Smooth muscle cell (in vitro differentiated cells): Measurements from ENCODE around the gene IGFALS. TPM values are rescaled to one million over a fixed set of nuclear protein-coding genes. Genes with fewer than 3 reads are reported as not detected.
"Not testable (repeated sequence)": the region's sequence is repeated elsewhere in the genome, so short reads cannot be mapped to it uniquely, and the experiment has no call there.

Source experiments
- DNase-seq: peaks from one replicate; lab custom pipeline; 2025; ENCODE audit not compliant: unreplicated experiment; lab: John Stamatoyannopoulos, UW
- H2AFZ ChIP-seq: fragments of 200-600 bp; sonication (generic); 2 replicates; pipeline ENCODE4 v1.6.0; 2016; ENCODE audit warnings: antibody characterized with exemption, low read depth, mild to moderate bottlenecking
- H3F3A ChIP-seq: fragments of 200-600 bp; sonication (generic); 2 replicates; pipeline ENCODE4 v1.6.0; 2017; ENCODE audit warnings: antibody characterized with exemption, low read depth
- H3K27ac ChIP-seq: fragments of 200-600 bp; sonication (generic); 2 replicates; pipeline ENCODE4 v1.5.1; 2016; ENCODE audit warnings: low read depth, mild to moderate bottlenecking
- H3K27me3 ChIP-seq: fragments of 200-600 bp; sonication (generic); 2 replicates; pipeline ENCODE4 v1.6.1; 2016; ENCODE audit warnings: low read depth, mild to moderate bottlenecking
- H3K36me3 ChIP-seq: fragments of 200-600 bp; sonication (generic); 2 replicates; pipeline ENCODE4 v1.5.1; 2016; ENCODE audit warnings: low read depth
- H3K4me1 ChIP-seq: fragments of 200-600 bp; sonication (generic); 2 replicates; pipeline ENCODE4 v1.5.1; 2016; ENCODE audit warnings: low read depth
- H3K4me2 ChIP-seq: fragments of 200-600 bp; sonication (generic); 2 replicates; pipeline ENCODE4 v1.6.0; 2016; ENCODE audit warnings: mild to moderate bottlenecking
- H3K4me3 ChIP-seq: fragments of 200-600 bp; sonication (generic); 2 replicates; pipeline ENCODE4 v1.5.1; 2016; ENCODE audit warnings: mild to moderate bottlenecking
- H3K79me2 ChIP-seq: fragments of 200-600 bp; sonication (generic); 2 replicates; pipeline ENCODE4 v1.6.0; 2016; ENCODE audit warnings: low read depth, mild to moderate bottlenecking
- H3K9ac ChIP-seq: fragments of 200-600 bp; sonication (generic); 2 replicates; pipeline ENCODE4 v1.6.0; 2016; ENCODE audit warnings: low read depth
- H3K9me3 ChIP-seq: fragments of 200-600 bp; sonication (generic); replicated peaks from 2 replicates; pipeline ENCODE4 v1.5.1; 2016; ENCODE audit warnings: low read depth
- H4K20me1 ChIP-seq: fragments of 200-600 bp; sonication (generic); 2 replicates; pipeline ENCODE4 v1.6.0; 2016; ENCODE audit warnings: low read depth
- CTCF ChIP-seq: fragments of 200-600 bp; sonication (generic); IDR thresholded peaks from 2 replicates; pipeline ENCODE4 v1.5.1; 2017; ENCODE audit warnings: borderline replicate concordance, mild to moderate bottlenecking, antibody characterized with exemption; ENCODE audit not compliant: insufficient read depth, poor library complexity, severe bottlenecking
- WGBS: methylation state at CpG from one replicate; pipeline ENCODE4 v1.1.7; 2016; ENCODE audit warnings: low lambda C conversion rate; 5-methylcytosine and 5-hydroxymethylcytosine counted together
- polyA plus RNA-seq: library from polyadenylated mRNA; unstranded; fragments of >200 nt; fragmentation: Nextera tagmentation; extraction: Ambion mirVana; gene quantifications from 2 replicates; pipeline ENCODE4 v1.2.1, GENCODE V29; 2016
- total RNA-seq: library from RNA; depleted of rRNA; stranded (reverse); fragments of >200 nt; gene quantifications from 2 replicates; pipeline ENCODE4 v1.2.3, GENCODE V29; 2014

Gene IGFALS
- total and polyA plus RNA-seq, 2 experiments from 2014 or later, result not detected

DNA sequence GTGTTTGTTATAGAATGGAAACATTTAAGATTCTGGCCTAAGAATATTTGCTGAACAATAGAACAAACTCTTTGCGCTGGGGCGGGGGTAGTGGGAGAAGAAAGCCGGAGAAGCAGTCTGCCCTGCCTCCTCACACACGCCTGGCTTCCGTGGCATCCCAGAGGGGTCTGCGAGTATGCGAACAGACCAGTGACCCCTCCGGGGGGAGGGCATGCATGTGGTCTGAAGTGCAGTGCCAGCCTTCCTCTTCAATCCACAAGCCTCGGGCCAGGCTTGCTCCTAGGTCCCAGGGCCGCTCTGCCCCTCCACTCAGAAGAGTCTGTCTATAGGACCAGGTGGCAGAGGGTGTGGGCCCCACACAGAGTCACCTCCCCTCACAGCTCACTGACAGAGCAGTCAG, 14.1 kb upstream of the IGFALS start:
- Histone ChIP-seq H3K4me2 (no peak overlapping the region), H3K79me2 (no peaks in the 10 kb centered on the region), H3K4me3 (no peak overlapping the region), H3K36me3 (no peaks in the 10 kb centered on the region), H3K4me1 (peaks cover 2% of the 10 kb centered on the region), H4K20me1 (no peaks in the 10 kb centered on the region), H3K9me3 (no peaks in the 10 kb centered on the region), H3K27ac (no peak overlapping the region), H3K9ac (no peak overlapping the region), H2AFZ (no peak overlapping the region), H3F3A (no peaks in the 10 kb centered on the region), H3K27me3 (no peaks in the 10 kb centered on the region)
- TF ChIP-seq CTCF, result no peak
- DNase-seq, result no peak
- WGBS, result 89% methylated on average over 10 of the region's 10 CpGs

GRCh38 chr16:1800701-1801100, 7.2 kb upstream of the IGFALS start:
- H3K27me3 ChIP-seq, result no peaks in the 10 kb centered on the region
- H3K4me1 ChIP-seq, result no peaks in the 10 kb centered on the region
- H3K36me3 ChIP-seq, result no peaks in the 10 kb centered on the region
- H3K9ac ChIP-seq, result no peak overlapping the region
- H3F3A ChIP-seq, result no peaks in the 10 kb centered on the region
- no peak overlapping the region for H2AFZ ChIP-seq
- TF ChIP-seq CTCF, result no peak
- no peaks in the 10 kb centered on the region for H3K79me2 ChIP-seq
- no peak overlapping the region for H3K27ac ChIP-seq
- H3K4me3 ChIP-seq, result no peak overlapping the region
- H3K9me3 ChIP-seq, result no peaks in the 10 kb centered on the region
- no peaks in the 10 kb centered on the region for H4K20me1 ChIP-seq
- DNase-seq, result no peak
- 90% methylated on average over 10 of the region's 10 CpGs for WGBS
- no peak overlapping the region for H3K4me2 ChIP-seq

GRCh38 chr16:1799263-1799662, 5.8 kb upstream of the IGFALS start:
- H4K20me1 ChIP-seq, H3K27ac ChIP-seq, H3K4me1 ChIP-seq, H3K4me3 ChIP-seq, H3K27me3 ChIP-seq, H3K9ac ChIP-seq, H3K79me2 ChIP-seq, H3K4me2 ChIP-seq, H3K9me3 ChIP-seq, H2AFZ ChIP-seq, H3K36me3 ChIP-seq, H3F3A ChIP-seq, DNase-seq: not testable (repeated sequence)
- WGBS, result 75% methylated on average over 5 of the region's 5 CpGs

- Histone ChIP-seq H3K4me1 (no peaks in the 10 kb centered on the region), H4K20me1 (no peaks in the 10 kb centered on the region), H3K27me3 (no peaks in the 10 kb centered on the region), H3K4me2 (no peak overlapping the region), H3F3A (no peaks in the 10 kb centered on the region), H3K36me3 (no peaks in the 10 kb centered on the region), H3K9me3 (no peaks in the 10 kb centered on the region), H3K79me2 (no peaks in the 10 kb centered on the region), H3K9ac (no peak overlapping the region), H3K4me3 (no peak overlapping the region), H2AFZ (no peak overlapping the region), H3K27ac (no peak overlapping the region)
- WGBS, result 95% methylated on average over 30 of the region's 32 CpGs
- DNase-seq, result no peak
- TF ChIP-seq CTCF, result no peak
These were observed 1.6 kb upstream of the IGFALS start for GRCh38 chr16:1794908-1795666.
